GM13977 (cell line): Measurements from ENCODE around the gene HLA-DMB.

Experiments
- DNase-seq: peaks from one replicate; pipeline ENCODE4 v3.0.0; 2012; ENCODE audit warnings: low spot score
- in situ Hi-C: fragments of 300-500 bp; cut with MboI; formaldehyde crosslinking; loops from one replicate; pipeline ENCODE4 v1.12.0; 2022; ENCODE audit warnings: low sequenced_read_pairs, low pct_unique_long_range_greater_than_20kb, mixed read lengths, inconsistent platforms; ENCODE audit not compliant: unreplicated experiment
- TF ChIP-seq, protein P1 (sequence below): IDR thresholded peaks from 2 replicates; pipeline ENCODE4 v1.5.1; 2012; ENCODE audit warnings: mild to moderate bottlenecking, control low read depth; ENCODE audit not compliant: insufficient read depth; ENCODE audit errors: extremely low read depth, missing control alignments

The HLA-DMB gene

DNA sequence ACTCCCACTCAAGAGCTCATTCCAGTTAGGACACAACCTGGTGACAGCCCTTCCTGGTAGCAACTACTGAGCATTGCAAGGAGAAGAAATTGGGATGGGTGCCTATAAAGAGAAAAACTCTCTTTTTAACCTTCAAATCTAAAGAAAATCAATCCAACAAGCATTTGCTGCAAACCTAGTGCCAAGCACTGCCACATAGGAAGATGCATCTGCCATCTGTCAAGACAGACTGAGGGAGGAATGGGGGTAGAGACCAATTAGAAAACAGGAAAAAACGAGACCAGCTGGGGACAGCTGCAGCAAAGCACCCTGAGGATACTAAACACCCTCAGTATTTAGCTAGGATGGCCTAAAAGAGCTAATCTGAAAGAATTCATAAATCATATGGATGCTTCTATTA, 27.9 kb downstream of the HLA-DMB start:
- in situ Hi-C loops = no loop called here
- no peak for DNase-seq
- TF ChIP-seq, protein P1, sequence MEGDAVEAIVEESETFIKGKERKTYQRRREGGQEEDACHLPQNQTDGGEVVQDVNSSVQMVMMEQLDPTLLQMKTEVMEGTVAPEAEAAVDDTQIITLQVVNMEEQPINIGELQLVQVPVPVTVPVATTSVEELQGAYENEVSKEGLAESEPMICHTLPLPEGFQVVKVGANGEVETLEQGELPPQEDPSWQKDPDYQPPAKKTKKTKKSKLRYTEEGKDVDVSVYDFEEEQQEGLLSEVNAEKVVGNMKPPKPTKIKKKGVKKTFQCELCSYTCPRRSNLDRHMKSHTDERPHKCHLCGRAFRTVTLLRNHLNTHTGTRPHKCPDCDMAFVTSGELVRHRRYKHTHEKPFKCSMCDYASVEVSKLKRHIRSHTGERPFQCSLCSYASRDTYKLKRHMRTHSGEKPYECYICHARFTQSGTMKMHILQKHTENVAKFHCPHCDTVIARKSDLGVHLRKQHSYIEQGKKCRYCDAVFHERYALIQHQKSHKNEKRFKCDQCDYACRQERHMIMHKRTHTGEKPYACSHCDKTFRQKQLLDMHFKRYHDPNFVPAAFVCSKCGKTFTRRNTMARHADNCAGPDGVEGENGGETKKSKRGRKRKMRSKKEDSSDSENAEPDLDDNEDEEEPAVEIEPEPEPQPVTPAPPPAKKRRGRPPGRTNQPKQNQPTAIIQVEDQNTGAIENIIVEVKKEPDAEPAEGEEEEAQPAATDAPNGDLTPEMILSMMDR = no peak

- no peak for DNase-seq
- in situ Hi-C loops = no loop called here
- TF ChIP-seq, protein P1 = no peak
These were observed 31.9 kb downstream of the HLA-DMB start for GRCh38 chr6:32908897-32909296.

DNA sequence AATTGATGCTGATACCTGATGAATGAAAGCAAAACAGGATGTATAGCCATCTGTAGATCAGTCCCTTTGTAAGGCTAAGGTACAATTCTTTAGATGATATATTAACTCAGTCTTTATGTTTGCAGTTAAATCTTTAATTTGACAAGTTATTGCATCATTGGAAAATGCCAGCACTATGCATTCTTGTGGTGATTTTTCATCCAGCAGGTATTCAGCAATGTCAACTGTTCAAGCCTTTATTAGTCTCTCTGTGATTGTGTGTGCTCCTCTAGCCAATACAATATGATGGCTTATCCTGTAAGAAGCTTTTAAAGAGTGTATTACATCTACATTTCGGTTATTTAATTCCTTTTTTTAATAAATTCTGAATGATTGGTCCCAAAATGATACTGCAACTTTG, 34.3 kb downstream of the HLA-DMB start:
- no peak for DNase-seq
- in situ Hi-C loops = no loop called here
- TF ChIP-seq, protein P1 = no peak

GRCh38 chr6:32905078-32905477, 35.8 kb downstream of the HLA-DMB start:
- TF ChIP-seq, protein P1 = no peak
- DNase-seq = no peak
- in situ Hi-C loops = no loop called here

DNA sequence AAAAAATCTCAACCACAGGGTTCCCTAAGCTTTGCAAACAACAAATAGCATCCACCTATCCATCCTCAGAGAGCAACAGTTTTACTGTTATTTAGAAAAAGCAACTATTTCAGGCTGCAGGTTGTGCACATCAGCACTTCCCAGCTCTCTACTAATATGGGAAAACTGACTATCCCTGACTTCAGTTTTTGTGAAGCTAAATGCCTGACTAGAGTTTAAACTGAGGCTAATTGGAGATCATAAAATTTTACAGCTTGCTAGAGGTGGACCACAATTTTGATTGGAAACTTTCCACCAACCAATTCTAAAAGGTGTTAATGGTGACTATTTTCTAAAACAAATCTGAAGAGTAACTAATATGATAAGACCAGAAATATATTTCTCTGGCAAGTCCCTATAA, 36.9 kb downstream of the HLA-DMB start:
- DNase-seq = no peak
- in situ Hi-C loops = no loop called here
- TF ChIP-seq, protein P1 = no peak

GRCh38 chr6:32895006-32895345, 45.9 kb downstream of the HLA-DMB start:
- DNase-seq = no peak
- in situ Hi-C loops = no loop called here
- TF ChIP-seq, protein P1 = no peak
